ENCODE data around the gene ZIC5.

- TF ChIP-seq CTCF (IDR thresholded peaks at IDR 0.05): no peak
- no peak for TF ChIP-seq ZFX (IDR thresholded peaks at IDR 0.05; ENCODE audit: borderline replicate concordance)
These were observed 3.6 kb downstream of the ZIC5 start for GRCh38 chr13:99967869-99968520.

Data from 22Rv1 (cell line).